H1 (cell line): ENCODE data around the gene MYO9B. TPM values are rescaled to one million over a fixed set of nuclear protein-coding genes. Genes with fewer than 3 reads are reported as not detected.

ENCODE experiments used
- CTCF ChIA-PET: fragments of 300-600 bp; sonication (Branson Sonifier 250); formaldehyde crosslinking; loops from one replicate; lab custom pipeline; 2021; ENCODE audit not compliant: partially characterized antibody; lab: Charles Lee
- POLR2A ChIA-PET: fragments of 300-600 bp; sonication (Branson Sonifier 250); formaldehyde crosslinking; loops from one replicate; lab custom pipeline; 2021; ENCODE audit warnings: inconsistent platforms; ENCODE audit not compliant: partially characterized antibody; lab: Charles Lee
- DNase-seq, 2 experiments: peaks; one replicate each; pipeline versions ENCODE4 v3.0.0 to v3.0.0-alpha.2; 2010 to 2022; ENCODE audit warnings: low spot score in 2 of 2, low read depth in 1 of 2, mixed read lengths in 1 of 2
- FAIRE-seq: peaks from 2 replicates; lab custom pipeline; 2011; peaks lifted over from hg19 to GRCh38; lab: Jason Lieb, UNC
- H2AFZ ChIP-seq: 2 replicates; pipeline ENCODE4 v1.8.1; 2012; ENCODE audit warnings: low read length, inconsistent platforms
- H2AK5ac ChIP-seq: 2 replicates; pipeline ENCODE4 v1.6.1; 2013; ENCODE audit warnings: low read depth, low read length
- H2BK120ac ChIP-seq: replicated peaks from 2 replicates; pipeline ENCODE3; 2013; ENCODE audit warnings: low read depth, low read length, inconsistent platforms
- H2BK12ac ChIP-seq: 2 replicates; pipeline ENCODE4 v1.6.1; 2013; ENCODE audit warnings: low read depth, low read length
- H2BK15ac ChIP-seq: 2 replicates; pipeline ENCODE4 v1.6.1; 2013; ENCODE audit warnings: low read length
- H2BK20ac ChIP-seq: 2 replicates; pipeline ENCODE4 v1.6.1; 2013; ENCODE audit warnings: low read length
- H2BK5ac ChIP-seq: 2 replicates; pipeline ENCODE4 v1.6.1; 2013; ENCODE audit warnings: low read depth, low read length
- H3K14ac ChIP-seq: 2 replicates; pipeline ENCODE4 v1.6.1; 2013; ENCODE audit warnings: inconsistent platforms; ENCODE audit not compliant: insufficient read length
- H3K18ac ChIP-seq: 2 replicates; pipeline ENCODE4 v1.6.1; 2013; ENCODE audit warnings: low read length; ENCODE audit errors: extremely low read depth
- H3K23ac ChIP-seq: 2 replicates; pipeline ENCODE4 v1.6.1; 2013; ENCODE audit warnings: inconsistent platforms; ENCODE audit not compliant: insufficient read length
- H3K23me2 ChIP-seq: 2 replicates; pipeline ENCODE4 v1.6.1; 2013; ENCODE audit warnings: low read depth, low read length
- H3K27ac ChIP-seq: 2 replicates; pipeline ENCODE4 v1.6.1; 2011; ENCODE audit warnings: low read depth, low read length, inconsistent platforms
- H3K27me3 ChIP-seq, 4 experiments: replicated peaks in 1 of 4; 1 replicate in 1 of 4; 2 replicates in 3 of 4; pipeline versions ENCODE4 v1.6.1 to v1.8.1; 2011 to 2013; ENCODE audit warnings: low read length in 3 of 4, mild to moderate bottlenecking in 3 of 4, inconsistent platforms in 2 of 4, mixed read lengths in 2 of 4, moderate library complexity in 1 of 4; ENCODE audit not compliant: control insufficient read depth in 3 of 4, insufficient read depth in 3 of 4; ENCODE audit errors: extremely low read depth in 1 of 4
- H3K36me3 ChIP-seq, 4 experiments: 2 replicates each; pipeline versions ENCODE4 v1.6.1 to v1.8.1; 2011 to 2013; ENCODE audit warnings: mild to moderate bottlenecking in 4 of 4, low read length in 3 of 4, moderate library complexity in 2 of 4, control low read depth in 1 of 4, inconsistent platforms in 1 of 4; ENCODE audit not compliant: insufficient read depth in 4 of 4, control insufficient read depth in 2 of 4
- H3K4ac ChIP-seq: replicated peaks from 2 replicates; pipeline ENCODE3; 2013; ENCODE audit warnings: low read length, low read depth, mixed read lengths, inconsistent platforms; ENCODE audit not compliant: insufficient read length
- H3K4me1 ChIP-seq, 4 experiments: replicated peaks in 1 of 4; 1 replicate in 1 of 4; 2 replicates in 3 of 4; pipeline versions ENCODE4 v1.6.1 to v1.8.1; 2011 to 2013; ENCODE audit warnings: low read length in 3 of 4, inconsistent platforms in 2 of 4, mixed read lengths in 1 of 4; ENCODE audit not compliant: insufficient read depth in 4 of 4, control insufficient read depth in 3 of 4
- H3K4me2 ChIP-seq, 2 experiments: 2 replicates each; pipeline versions ENCODE4 v1.6.1 to v1.8.1; 2011 to 2013; ENCODE audit warnings: low read depth in 2 of 2, low read length in 2 of 2, control low read depth in 1 of 2, inconsistent platforms in 1 of 2, mild to moderate bottlenecking in 1 of 2; ENCODE audit not compliant: insufficient read depth in 1 of 2
- H3K4me3 ChIP-seq, 4 experiments: fragments of 200-600, 300-600 bp in 1 of 4; sonication (generic), shearing (Covaris generic), sonication (Bioruptor Twin) in 1 of 4; 2 replicates each; pipeline versions ENCODE4 v1.5.1 to v1.8.1; 2011 to 2016; ENCODE audit warnings: low read length in 4 of 4, low read depth in 3 of 4, control low read depth in 2 of 4, inconsistent platforms in 2 of 4, mild to moderate bottlenecking in 2 of 4, mixed read lengths in 1 of 4, moderate library complexity in 1 of 4; ENCODE audit not compliant: insufficient read depth in 2 of 4; ENCODE audit errors: extremely low read depth in 1 of 4
- H3K56ac ChIP-seq: replicated peaks from 2 replicates; pipeline ENCODE3; 2013; ENCODE audit warnings: low read depth, mild to moderate bottlenecking, mixed read lengths, low read length, inconsistent platforms; ENCODE audit not compliant: insufficient read length
- H3K79me1 ChIP-seq: 2 replicates; pipeline ENCODE4 v1.6.1; 2013; ENCODE audit warnings: low read depth, low read length, control low read depth
- H3K79me2 ChIP-seq, 2 experiments: 2 replicates each; pipeline versions ENCODE4 v1.6.1 to v1.8.1; 2012 to 2013; ENCODE audit warnings: low read length in 2 of 2, mild to moderate bottlenecking in 2 of 2, inconsistent platforms in 1 of 2; ENCODE audit not compliant: insufficient read depth in 2 of 2, control insufficient read depth in 1 of 2
- H3K9ac ChIP-seq, 4 experiments: replicated peaks in 1 of 4; 1 replicate in 1 of 4; 2 replicates in 3 of 4; pipeline versions ENCODE4 v1.6.1 to v1.8.1; 2011 to 2013; ENCODE audit warnings: low read depth in 3 of 4, low read length in 3 of 4, control low read depth in 2 of 4, mild to moderate bottlenecking in 2 of 4, moderate library complexity in 2 of 4, inconsistent platforms in 1 of 4; ENCODE audit errors: extremely low read depth in 1 of 4
- H3K9me3 ChIP-seq, 2 experiments: 2 replicates each; pipeline versions ENCODE4 v1.6.1 to v1.8.1; 2012 to 2013; ENCODE audit warnings: mild to moderate bottlenecking in 2 of 2, moderate library complexity in 2 of 2, control low read depth in 1 of 2, inconsistent platforms in 1 of 2, low read depth in 1 of 2, low read length in 1 of 2, mixed read lengths in 1 of 2; ENCODE audit not compliant: insufficient read depth in 2 of 2
- H4K20me1 ChIP-seq, 2 experiments: replicated peaks in 1 of 2; 2 replicates each; pipeline versions ENCODE3 to v1.8.1; 2011 to 2013; ENCODE audit warnings: inconsistent platforms in 2 of 2, low read length in 2 of 2, mild to moderate bottlenecking in 1 of 2; ENCODE audit not compliant: insufficient read depth in 2 of 2, control insufficient read depth in 1 of 2
- H4K5ac ChIP-seq: 2 replicates; pipeline ENCODE4 v1.6.1; 2013; ENCODE audit warnings: low read length, low read depth, mixed read lengths, inconsistent platforms; ENCODE audit not compliant: insufficient read length
- H4K8ac ChIP-seq: 2 replicates; pipeline ENCODE4 v1.8.0; 2013; ENCODE audit warnings: mild to moderate bottlenecking, moderate library complexity, low read length, inconsistent platforms; ENCODE audit not compliant: insufficient read depth; ENCODE audit errors: extremely low read depth
- H4K91ac ChIP-seq: replicated peaks from 2 replicates; pipeline ENCODE3; 2013; ENCODE audit warnings: low read length, mixed read lengths, inconsistent platforms; ENCODE audit not compliant: insufficient read length
- KDM1A ChIP-seq: fragments of 200-600, 300-600 bp; sonication (generic); IDR thresholded peaks from 2 replicates; pipeline ENCODE4 v1.7.1; 2016; ENCODE audit warnings: mild to moderate bottlenecking, low read length, borderline replicate concordance
- NANOG ChIP-seq: IDR thresholded peaks from 2 replicates; pipeline ENCODE4 v1.6.1; 2011; ENCODE audit warnings: low read length, low read depth, mild to moderate bottlenecking, inconsistent platforms; ENCODE audit not compliant: insufficient read depth, poor library complexity, severe bottlenecking
- SIN3A ChIP-seq, 2 experiments: IDR thresholded peaks in 1 of 2; conservative IDR thresholded peaks in 1 of 2; 2 replicates each; pipeline ENCODE4 v1.6.1; 2011 to 2012; ENCODE audit warnings: low read length in 2 of 2, improper control_type of control experiment in 1 of 2, low read depth in 1 of 2, mild to moderate bottlenecking in 1 of 2
- SP4 ChIP-seq: IDR thresholded peaks from 2 replicates; pipeline ENCODE4 v1.6.1; 2012; ENCODE audit warnings: low read length, inconsistent platforms
- WGBS, 2 experiments: shearing (Covaris generic) in 1 of 2; methylation state at CpG; one replicate each; pipeline versions ENCODE4 v1.1.6 to v1.1.7; 2013 to 2015; ENCODE audit warnings: low lambda C conversion rate in 2 of 2, mixed read lengths in 2 of 2, inconsistent platforms in 1 of 2, low coverage in 1 of 2, missing lambda C conversion rate in 1 of 2; ENCODE audit not compliant: insufficient replicate concordance in 2 of 2, insufficient coverage in 1 of 2, insufficient read length in 1 of 2; ENCODE audit errors: extremely low coverage in 1 of 2, missing lambda C conversion rate in 1 of 2; 5-methylcytosine and 5-hydroxymethylcytosine counted together
- polyA plus RNA-seq, 7 experiments: library from polyadenylated mRNA; depleted of rRNA in 3 of 7; stranded (reverse) in 5 of 7; unstranded in 2 of 7; fragments of >200 nt in 5 of 7; fragments of 200-250 nt in 2 of 7; gene quantifications; 1 replicate in 5 of 7; 2 replicates in 1 of 7; 4 replicates in 1 of 7; pipeline versions ENCODE4 v1.2.1 to v1.2.3, GENCODE V29; 2011 to 2013; ENCODE audit warnings: missing spikeins in 2 of 7, mixed read lengths in 2 of 7
- total RNA-seq: library from RNA; stranded (reverse); fragmentation: NEBNext Ultra II Directional; extraction: Animal tissue kit (Norgen Biotek cat#: 25700); gene quantifications from 2 replicates; pipeline ENCODE4 v1.2.1, GENCODE V29; 2021

Gene MYO9B
- total and polyA plus RNA-seq, 2 of the 8 experiments (the other 6 are each of a cell fraction or from before 2014, with no cell fraction given) = 27.6 to 77.1 TPM

DNA sequence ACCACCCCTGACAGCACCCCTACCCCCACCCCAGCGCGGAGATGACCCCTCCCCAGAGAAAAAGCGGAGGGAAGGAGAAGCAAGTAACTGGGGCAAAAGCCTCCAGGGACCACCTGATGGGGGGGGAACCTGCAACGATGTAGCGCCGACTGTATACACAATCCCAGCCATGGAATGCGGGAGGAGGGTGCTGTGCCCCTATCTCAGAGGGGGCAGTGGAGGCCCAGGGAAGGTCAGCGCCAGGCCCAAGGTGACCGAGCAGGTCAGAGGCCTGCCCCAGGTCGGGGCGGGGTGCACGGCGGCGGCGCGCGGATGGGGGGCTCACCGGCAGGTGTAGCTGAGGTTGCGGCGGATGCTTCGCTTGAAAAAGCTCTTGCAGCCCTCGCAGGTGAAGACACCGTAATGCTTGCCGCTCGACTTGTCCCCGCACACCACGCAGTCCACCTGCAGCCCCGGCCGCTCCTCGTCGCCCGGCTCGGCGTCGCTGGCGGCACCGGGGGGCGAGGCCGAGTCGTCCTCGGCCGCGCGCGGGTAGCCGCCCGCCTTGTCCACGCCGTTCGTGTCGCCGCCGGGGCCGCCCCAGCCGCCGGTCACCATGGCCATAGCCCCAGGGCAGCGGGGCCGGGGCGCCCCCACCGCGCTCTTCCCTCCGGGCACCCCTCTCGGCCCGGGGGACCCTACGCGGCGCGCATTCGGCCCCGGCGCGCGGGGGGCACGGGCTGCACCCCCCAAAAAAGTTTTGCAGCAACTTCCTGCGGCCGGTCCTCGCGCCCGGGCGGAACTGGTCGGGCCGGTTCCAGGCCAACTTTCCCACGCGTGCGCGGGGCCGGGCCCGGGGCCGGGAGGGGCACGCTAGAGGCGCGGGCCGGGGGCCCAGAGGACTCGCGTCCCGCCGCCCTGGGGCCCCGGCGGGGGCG, 169.3 kb downstream of the MYO9B start:
- Histone ChIP-seq H3K9ac (peak overlapping the region; percentile 0 to 71 (median 60); a peak in 6 of 7 replicates), H3K79me2 (peaks cover 26 to 52% of the 10 kb centered on the region in 2 experiments; a peak in 3 of 4 replicates), H3K27me3 (no peaks in the 10 kb centered on the region), H3K14ac (no peak overlapping the region), H3K36me3 (peaks cover 0 to 4% (median 0%) of the 10 kb centered on the region in 4 experiments; a peak in 2 of 8 replicates), H3K4me3 (peak overlapping the region; percentile 68 to 83 (median 78)), H3K4me2 (peak overlapping the region; percentile 74 to 83), H3K4ac (peak overlapping the region; percentile 92), H3K9me3 (no peaks in the 10 kb centered on the region), H2BK5ac (peak overlapping the region; percentile 87; the same call in 1 of the 2 replicates), H4K5ac (peak overlapping the region; percentile 34), H3K56ac (peak overlapping the region; percentile 19), H3K18ac (peak overlapping the region; percentile 87), H3K27ac (peak overlapping the region; percentile 34; the same call in 1 of the 2 replicates), H3K23me2 (peaks cover 2% of the 10 kb centered on the region; the same call in 1 of the 2 replicates), H2BK15ac (no peak overlapping the region), H2AK5ac (no peak overlapping the region), H4K91ac (peak overlapping the region; percentile 75), H3K23ac (no peak overlapping the region), H2AFZ (no peak overlapping the region), H3K4me1 (peaks cover 3 to 34% (median 25%) of the 10 kb centered on the region in 4 experiments), H2BK120ac (no peak overlapping the region), H2BK12ac (no peak overlapping the region), H2BK20ac (no peak overlapping the region), H4K20me1 (peaks cover 13 to 15% of the 10 kb centered on the region in 2 experiments), H3K79me1 (peaks cover 12% of the 10 kb centered on the region), H4K8ac (no peak overlapping the region; the same call in 1 of the 2 replicates)
- 0% methylated on average over 50 of the region's 100 CpGs; no CpG with 5 or more reads in 1 of the 2 experiments for WGBS, 2 experiments
- no peak for FAIRE-seq
- ChIA-PET POLR2A (interaction anchor here (0.6 to 6.4 kb wide), 12 partner anchors 11 to 626 kb away, joined by 3 to 118 read pairs (median 4); partner anchors contain the start of genes ANKLE1, BABAM1, OCEL1 and USE1), CTCF (interaction anchor here (1.0 to 1.4 kb wide), 4 partner anchors 16 to 36 kb away, joined by 3 read pairs; partner anchors contain the start of gene BABAM1)
- TF ChIP-seq SIN3A (conservative IDR thresholded peaks at IDR 0.05 in 1 of 2, IDR thresholded peaks at IDR 0.05 in 1 of 2; ENCODE audit: low read depth in 1 of 2, low read length in 2 of 2) (0 out of 4 replicates have a peak, but pooled peaks of 1 of the 2 experiments have one; percentile 38), NANOG (no peak), KDM1A (0 out of 2 replicates have a peak, but pooled peaks have one; percentile 50), SP4 (no peak)
- no peak for DNase-seq
